DOHH2 (cell line): ENCODE measurements around the gene ALKBH8.

Experiments used
- H3F3A ChIP-seq: fragments of 200-600 bp; sonication (generic), shearing (Covaris generic); 2 replicates; pipeline ENCODE4 v1.6.0; 2016; ENCODE audit warnings: antibody characterized with exemption, mild to moderate bottlenecking; ENCODE audit not compliant: control insufficient read depth, insufficient read depth
- H3K27ac ChIP-seq: fragments of 200-600 bp; sonication (generic); 2 replicates; pipeline ENCODE4 v1.5.1; 2014; ENCODE audit warnings: low read depth, mild to moderate bottlenecking, low read length, moderate library complexity
- H3K27me3 ChIP-seq: fragments of 200-600 bp; sonication (generic); 2 replicates; pipeline ENCODE4 v1.6.1; 2014; ENCODE audit warnings: mild to moderate bottlenecking, low read length, mixed read lengths; ENCODE audit not compliant: control insufficient read depth
- H3K36me3 ChIP-seq: fragments of 200-600 bp; sonication (generic); 2 replicates; pipeline ENCODE4 v1.6.1; 2014; ENCODE audit warnings: mild to moderate bottlenecking, low read length, moderate library complexity, mixed read lengths; ENCODE audit not compliant: control insufficient read depth
- H3K4me1 ChIP-seq: fragments of 200-600 bp; sonication (generic); 2 replicates; pipeline ENCODE4 v1.6.1; 2014; ENCODE audit warnings: mild to moderate bottlenecking, low read length, mixed read lengths; ENCODE audit not compliant: control insufficient read depth
- H3K4me2 ChIP-seq: fragments of 200-600 bp; sonication (generic); 2 replicates; pipeline ENCODE4 v1.6.0; 2014; ENCODE audit warnings: mild to moderate bottlenecking, low read length, moderate library complexity
- H3K4me3 ChIP-seq: fragments of 200-600 bp; sonication (generic); 2 replicates; pipeline ENCODE4 v1.5.1; 2014; ENCODE audit warnings: mild to moderate bottlenecking, low read length, mixed read lengths
- H3K79me2 ChIP-seq: fragments of 200-600 bp; sonication (generic); 2 replicates; pipeline ENCODE4 v1.6.1; 2014; ENCODE audit warnings: mild to moderate bottlenecking, low read length, mixed read lengths; ENCODE audit not compliant: control insufficient read depth
- H3K9me2 ChIP-seq: fragments of 200-600 bp; sonication (generic); replicated peaks from 2 replicates; pipeline ENCODE4 v1.6.1; 2014; ENCODE audit warnings: mild to moderate bottlenecking, low read length, mixed read lengths; ENCODE audit not compliant: control insufficient read depth
- H3K9me3 ChIP-seq: fragments of 200-600 bp; sonication (generic); 2 replicates; pipeline ENCODE4 v1.6.1; 2014; ENCODE audit warnings: antibody characterized with exemption, low read length, mixed read lengths; ENCODE audit not compliant: control insufficient read depth, insufficient read depth
- H4K20me1 ChIP-seq: fragments of 200-600 bp; sonication (generic); 2 replicates; pipeline ENCODE4 v1.6.0; 2014; ENCODE audit warnings: low read depth, mild to moderate bottlenecking, antibody characterized with exemption, low read length, moderate library complexity; ENCODE audit not compliant: control insufficient read depth, insufficient read depth
- CTCF ChIP-seq: fragments of 200-600 bp; sonication (generic); IDR thresholded peaks from one replicate; pipeline ENCODE4 v1.5.1; 2014; ENCODE audit warnings: antibody characterized with exemption, mild to moderate bottlenecking, low read depth, low read length; ENCODE audit not compliant: poor library complexity, severe bottlenecking
- EZH2phosphoT487 ChIP-seq: fragments of 200-600 bp; sonication (generic); IDR thresholded peaks from 2 replicates; pipeline ENCODE4 v1.6.1; 2017; ENCODE audit warnings: borderline replicate concordance, mild to moderate bottlenecking, antibody characterized with exemption, low read length, moderate library complexity, mixed read lengths

Gene ALKBH8

DNA sequence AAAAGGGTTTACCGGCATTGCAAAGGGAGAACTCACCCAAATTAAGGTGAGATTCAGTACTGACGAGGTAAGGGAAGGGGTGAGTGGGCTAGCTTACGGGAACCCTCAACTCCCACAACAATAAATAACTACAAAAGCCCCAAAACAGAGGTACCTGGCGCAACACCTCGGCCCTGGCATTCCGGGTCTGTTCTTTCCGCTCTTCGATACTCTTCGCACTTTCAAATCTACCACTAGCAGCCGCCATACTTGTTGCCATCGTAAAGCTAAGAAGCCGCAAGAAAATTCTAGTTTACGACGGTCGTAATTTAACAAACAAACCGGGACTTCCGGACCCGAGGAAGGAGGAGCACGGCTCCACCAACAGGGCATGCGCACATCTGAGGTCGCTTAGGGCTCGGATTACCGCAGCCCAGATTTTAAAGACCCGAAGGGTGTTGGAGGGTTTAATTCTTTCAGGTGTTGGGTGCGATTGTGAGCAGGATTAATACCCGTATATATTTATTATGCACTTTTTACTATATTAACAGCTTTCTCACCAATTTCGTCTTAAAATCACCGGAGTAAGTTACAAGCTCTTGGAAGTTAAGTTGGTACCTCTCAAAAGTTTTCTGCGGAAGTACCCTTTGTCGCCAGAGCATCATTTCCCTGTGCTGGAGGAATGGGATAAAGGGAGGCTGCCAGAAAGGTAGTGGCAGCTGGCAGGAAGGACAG lies 107.8 kb downstream of the ALKBH8 start, which contains the start of gene CWF19L2:
Gene CWF19L2 (minus strand): TSS at position 268 of the 714 bp plus-strand sequence. CDS start 9 bp downstream, at position 259.
- H3K27ac ChIP-seq = peak within 1 kb of the TSS; percentile 45
- H3K79me2 ChIP-seq = peaks cover 26% of the 10 kb centered on the region
- peaks cover 20% of the 10 kb centered on the region for H3K36me3 ChIP-seq
- H3K9me2 ChIP-seq = no peaks in the 10 kb centered on the region
- H3K4me3 ChIP-seq = peak within 1 kb of the TSS; percentile 85
- H4K20me1 ChIP-seq = no peaks in the 10 kb centered on the region
- peak within 1 kb of the TSS; percentile 68 for H3K4me2 ChIP-seq
- H3K27me3 ChIP-seq = no peaks in the 10 kb centered on the region
- H3F3A ChIP-seq = no peaks in the 10 kb centered on the region
- H3K4me1 ChIP-seq = peaks cover 15% of the 10 kb centered on the region
- no peaks in the 10 kb centered on the region for H3K9me3 ChIP-seq
- TF ChIP-seq CTCF (no peak), EZH2phosphoT487 (no peak)

- Histone ChIP-seq H3K9me2 (no peaks in the 10 kb centered on the region), H4K20me1 (no peaks in the 10 kb centered on the region), H3K9me3 (no peaks in the 10 kb centered on the region), H3F3A (no peaks in the 10 kb centered on the region), H3K36me3 (peaks cover 20% of the 10 kb centered on the region), H3K4me2 (peak overlapping the region; percentile 68), H3K4me3 (peak overlapping the region; percentile 85), H3K27ac (peak overlapping the region; percentile 45), H3K79me2 (peaks cover 26% of the 10 kb centered on the region), H3K4me1 (peaks cover 15% of the 10 kb centered on the region), H3K27me3 (no peaks in the 10 kb centered on the region)
- TF ChIP-seq CTCF = no peak
- TF ChIP-seq EZH2phosphoT487 = no peak
Measured at GRCh38 chr11:107457205-107457557, 108.4 kb downstream of the ALKBH8 start.

DNA sequence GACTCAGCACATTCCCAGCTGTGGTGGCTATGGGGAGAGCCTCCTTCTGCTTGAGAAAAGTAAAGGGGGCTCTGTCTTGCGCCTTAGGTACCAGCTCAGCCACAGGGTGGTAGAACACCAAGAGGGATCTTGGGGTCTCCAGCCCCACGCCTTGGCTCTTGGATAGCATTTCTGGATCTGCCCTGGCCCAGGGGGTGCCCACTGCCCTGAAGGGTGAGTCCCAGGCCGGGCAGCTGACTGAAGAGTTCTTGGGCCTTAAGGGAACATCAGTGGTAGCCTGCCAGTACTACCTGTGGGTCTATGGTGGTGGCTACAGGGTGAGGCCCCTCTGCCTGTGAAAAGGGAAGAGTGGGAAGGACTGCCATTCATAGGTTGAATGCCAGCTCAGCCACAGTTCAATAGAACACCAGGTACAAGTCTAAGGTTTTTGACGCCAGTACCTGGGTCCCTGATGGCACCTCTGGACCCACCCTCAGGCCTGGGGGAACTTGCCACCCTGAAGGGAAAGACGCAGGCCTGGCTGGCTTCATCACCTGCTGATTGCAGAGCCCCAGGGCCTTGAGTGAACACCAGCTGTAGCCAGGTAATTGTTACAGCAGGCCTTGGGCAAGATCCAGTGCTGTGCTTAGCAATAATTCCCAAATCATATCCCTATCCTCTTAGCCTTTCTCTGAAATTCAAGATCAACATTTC lies 111.8 kb downstream of the ALKBH8 start:
- Histone ChIP-seq H3K9me2 (no peaks in the 10 kb centered on the region), H3K4me3 (no peak overlapping the region), H3K4me1 (peaks cover 15% of the 10 kb centered on the region), H3K9me3 (no peaks in the 10 kb centered on the region), H3K36me3 (peaks cover 31% of the 10 kb centered on the region), H3K27ac (no peak overlapping the region), H3K4me2 (no peak overlapping the region), H3K27me3 (no peaks in the 10 kb centered on the region), H4K20me1 (no peaks in the 10 kb centered on the region), H3F3A (no peaks in the 10 kb centered on the region; the same call in 1 of the 2 replicates), H3K79me2 (peaks cover 46% of the 10 kb centered on the region)
- TF ChIP-seq EZH2phosphoT487 (no peak), CTCF (no peak)
